ENCODE data around the gene PLCH1.

The PLCH1 gene

GRCh38 chr3:155392138-155392537 is 352.7 kb downstream of the PLCH1 start (continued):
- no peak for TF ChIP-seq ZNF565 (CRISPR knock-in tag; conservative IDR thresholded peaks at IDR 0.05; ENCODE audit: low read depth)

- TF ChIP-seq ZNF70 (CRISPR knock-in tag; IDR thresholded peaks at IDR 0.05) (no peak), ZFP30 (CRISPR knock-in tag; IDR thresholded peaks at IDR 0.05) (no peak), ZNF565 (CRISPR knock-in tag; conservative IDR thresholded peaks at IDR 0.05; ENCODE audit: low read depth) (no peak), RARB (CRISPR knock-in tag; IDR thresholded peaks at IDR 0.05) (no peak), ZFP3 (CRISPR knock-in tag; IDR thresholded peaks at IDR 0.05) (no peak), ZNF8 (CRISPR knock-in tag; IDR thresholded peaks at IDR 0.05) (no peak), TSHZ2 (CRISPR knock-in tag; IDR thresholded peaks at IDR 0.05) (no peak), PPARA (CRISPR knock-in tag; IDR thresholded peaks at IDR 0.05; ENCODE audit: borderline replicate concordance) (no peak), ISL1 (CRISPR knock-in tag; IDR thresholded peaks at IDR 0.05) (no peak), CSRNP3 (CRISPR knock-in tag; IDR thresholded peaks at IDR 0.05) (no peak), GLIS3 (CRISPR knock-in tag; IDR thresholded peaks at IDR 0.05) (no peak), OSR1 (CRISPR knock-in tag; IDR thresholded peaks at IDR 0.05) (no peak), PATZ1 (CRISPR knock-in tag; IDR thresholded peaks at IDR 0.05; ENCODE audit: borderline replicate concordance) (no peak), CSDC2 (CRISPR knock-in tag; IDR thresholded peaks at IDR 0.05) (no peak), TCF4 (CRISPR knock-in tag; IDR thresholded peaks at IDR 0.05; ENCODE audit: borderline replicate concordance) (no peak), BACH2 (CRISPR knock-in tag; IDR thresholded peaks at IDR 0.05; ENCODE audit: borderline replicate concordance) (no peak), ZC3H10 (CRISPR knock-in tag; IDR thresholded peaks at IDR 0.05) (no peak), ESRRG (CRISPR knock-in tag; IDR thresholded peaks at IDR 0.05) (no peak)
- peak; percentile 92 for ATAC-seq
Observed at GRCh38 chr3:155391551-155391958, 353.3 kb downstream of the PLCH1 start.

- ATAC-seq = peak; percentile 88
- TF ChIP-seq TSHZ2 (CRISPR knock-in tag; IDR thresholded peaks at IDR 0.05) (no peak), ZNF565 (CRISPR knock-in tag; conservative IDR thresholded peaks at IDR 0.05; ENCODE audit: low read depth) (no peak), ISL1 (CRISPR knock-in tag; IDR thresholded peaks at IDR 0.05) (peak; percentile 85), SNAI2 (CRISPR knock-in tag; IDR thresholded peaks at IDR 0.05) (peak; percentile 87), BACH2 (CRISPR knock-in tag; IDR thresholded peaks at IDR 0.05; ENCODE audit: borderline replicate concordance) (no peak; the same call in 1 of the 2 replicates), RARB (CRISPR knock-in tag; IDR thresholded peaks at IDR 0.05) (no peak), TOX (CRISPR knock-in tag; IDR thresholded peaks at IDR 0.05; ENCODE audit: borderline replicate concordance) (peak; percentile 68; the same call in 1 of the 2 replicates), ARNTL (CRISPR knock-in tag; IDR thresholded peaks at IDR 0.05; ENCODE audit: borderline replicate concordance, low read depth) (no peak), OSR1 (CRISPR knock-in tag; IDR thresholded peaks at IDR 0.05) (no peak), ESRRG (CRISPR knock-in tag; IDR thresholded peaks at IDR 0.05) (no peak), PPARA (CRISPR knock-in tag; IDR thresholded peaks at IDR 0.05; ENCODE audit: borderline replicate concordance) (no peak), CREB5 (CRISPR knock-in tag; IDR thresholded peaks at IDR 0.05; ENCODE audit: low read depth) (0 out of 2 replicates have a peak, but pooled peaks have one; percentile 63), ZFP30 (CRISPR knock-in tag; IDR thresholded peaks at IDR 0.05) (no peak), TCF4 (CRISPR knock-in tag; IDR thresholded peaks at IDR 0.05; ENCODE audit: borderline replicate concordance) (peak; percentile 93), ZNF8 (CRISPR knock-in tag; IDR thresholded peaks at IDR 0.05) (no peak), ZFP3 (CRISPR knock-in tag; IDR thresholded peaks at IDR 0.05) (no peak), CSDC2 (CRISPR knock-in tag; IDR thresholded peaks at IDR 0.05) (no peak), CSRNP3 (CRISPR knock-in tag; IDR thresholded peaks at IDR 0.05) (0 out of 2 replicates have a peak, but pooled peaks have one; percentile 46), ZC3H10 (CRISPR knock-in tag; IDR thresholded peaks at IDR 0.05) (no peak; the same call in 1 of the 2 replicates), POU6F1 (CRISPR knock-in tag; IDR thresholded peaks at IDR 0.05; ENCODE audit: borderline replicate concordance, low read depth) (no peak), ZNF70 (CRISPR knock-in tag; IDR thresholded peaks at IDR 0.05) (no peak), GLIS3 (CRISPR knock-in tag; IDR thresholded peaks at IDR 0.05) (no peak)
Observed at GRCh38 chr3:155391104-155391503, 353.8 kb downstream of the PLCH1 start.
